GM18505 (cell line): Measurements from ENCODE around the gene ADAMTS2.

ENCODE experiments used
- ATAC-seq: cut with Tn5 transposase; IDR thresholded peaks from one replicate; pipeline ENCODE4 v1.9.1; 2021; ENCODE audit not compliant: unreplicated experiment
- POLR2A ChIP-seq: IDR thresholded peaks from 4 replicates; pipeline ENCODE4 v1.6.1; 2011; ENCODE audit warnings: borderline replicate concordance; ENCODE audit not compliant: insufficient read depth, insufficient read length; ENCODE audit errors: extremely low read depth

ADAMTS2 gene

DNA sequence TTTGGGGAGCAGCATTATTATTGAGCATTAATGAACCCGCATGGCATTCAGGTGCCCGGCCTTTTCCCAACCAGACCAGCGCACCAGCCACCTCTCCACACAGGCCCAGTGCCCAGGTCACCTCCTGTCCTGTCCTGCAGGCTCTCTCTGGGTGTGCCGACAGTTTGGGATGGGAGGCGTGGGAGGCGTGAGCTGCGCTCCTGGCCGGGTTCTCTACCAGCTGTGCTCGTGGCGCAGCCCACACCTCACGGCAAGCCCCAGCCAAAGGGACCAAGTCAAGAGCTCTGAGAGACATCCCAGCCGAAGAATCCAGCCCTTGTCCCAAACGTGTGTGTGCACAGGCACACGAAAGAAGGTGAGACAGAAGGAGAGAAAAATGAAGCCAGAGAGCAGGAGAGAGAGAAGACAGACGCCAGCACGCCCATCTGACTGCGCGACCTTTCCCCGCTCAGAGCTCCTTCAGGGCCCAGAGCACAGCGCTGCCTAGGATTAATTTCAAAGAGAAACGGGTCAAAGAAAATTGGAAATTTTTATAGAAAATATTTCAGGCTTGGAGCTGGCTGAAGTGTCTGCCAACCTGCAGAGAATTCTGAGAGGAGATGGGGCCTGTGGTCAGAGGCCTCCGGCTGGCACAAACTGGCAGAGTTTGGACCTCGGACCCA lies 81.7 kb downstream of the ADAMTS2 start:
- no peak for TF ChIP-seq POLR2A
- no peak for ATAC-seq

DNA sequence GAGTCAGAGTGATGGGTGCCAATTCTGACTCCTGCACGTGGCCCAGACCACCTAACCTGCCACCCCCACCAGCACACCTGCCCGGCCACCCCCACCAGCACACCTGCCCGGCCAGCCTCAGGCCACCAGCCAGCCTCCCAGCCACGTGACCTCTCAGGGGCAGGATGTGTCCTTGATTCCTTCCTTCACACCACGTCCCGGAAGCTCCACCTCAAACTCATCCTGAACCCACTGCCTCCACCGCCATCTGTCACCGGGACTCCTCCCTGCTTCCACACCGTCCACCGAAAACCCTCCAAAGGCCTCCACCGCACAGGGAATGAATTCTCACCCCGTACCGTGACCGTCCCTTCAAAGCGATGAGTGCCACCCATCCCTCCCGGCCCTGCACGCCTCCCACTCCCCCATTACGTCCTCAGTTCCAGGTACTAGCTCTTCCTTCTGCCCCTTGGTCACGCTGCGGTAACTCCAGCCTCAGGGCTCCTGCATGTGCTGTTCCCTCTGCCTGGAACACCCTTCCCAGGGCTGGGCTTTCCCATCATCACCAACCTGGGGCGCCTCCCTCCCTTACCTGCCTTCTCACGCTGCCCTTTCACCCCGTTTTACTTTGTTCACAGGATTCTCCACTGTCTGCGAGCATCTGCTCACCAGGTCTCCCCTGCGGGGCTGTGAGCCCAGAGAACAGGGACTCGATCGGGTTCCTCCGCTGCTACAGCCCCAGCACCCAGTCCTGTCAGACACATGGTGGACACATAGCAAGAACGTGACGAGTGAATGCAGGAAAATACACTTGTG lies 82.9 kb downstream of the ADAMTS2 start:
- ATAC-seq = no peak
- no peak for TF ChIP-seq POLR2A

DNA sequence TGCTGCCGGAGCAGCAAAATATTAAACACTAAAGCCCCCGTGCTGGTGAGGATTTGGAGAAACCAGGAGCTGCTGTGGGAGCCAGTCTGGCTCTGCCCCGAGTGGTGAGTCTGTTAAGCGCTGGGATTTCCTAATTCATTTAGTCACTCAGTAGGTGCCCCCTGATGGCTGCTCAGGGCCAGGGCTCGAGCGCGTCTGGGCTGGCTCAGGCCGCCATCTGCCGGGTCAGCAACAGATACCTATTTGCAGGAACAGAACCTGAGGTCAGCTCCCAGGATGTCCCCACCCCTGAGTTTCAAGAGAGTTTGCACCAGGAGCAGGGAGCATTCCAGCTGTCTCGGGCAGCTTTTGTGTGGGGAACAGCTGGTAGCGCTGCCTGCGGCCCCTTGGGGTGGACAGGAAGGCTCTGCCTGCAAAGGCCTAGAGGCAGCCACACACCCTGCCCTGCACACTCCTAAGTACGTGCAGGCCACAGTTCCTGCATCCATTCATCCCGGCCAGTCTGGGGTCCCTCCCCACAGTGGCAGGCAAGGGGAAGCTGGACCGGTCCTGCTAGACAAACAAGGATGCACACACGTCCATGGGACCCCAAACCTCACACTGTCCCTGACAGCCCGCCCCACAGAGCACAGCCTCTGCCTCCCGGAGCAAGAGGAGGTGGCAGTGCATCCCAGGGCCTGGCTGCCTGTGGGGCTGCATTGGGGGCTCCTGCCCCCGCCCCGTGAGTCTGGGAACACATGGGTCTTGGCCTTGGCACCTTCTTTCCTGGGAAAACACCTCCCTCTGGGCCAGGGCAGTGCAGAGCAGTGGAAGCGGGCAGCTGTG lies 83.7 kb downstream of the ADAMTS2 start:
- TF ChIP-seq POLR2A = no peak
- ATAC-seq = no peak

- TF ChIP-seq POLR2A = no peak
- no peak for ATAC-seq
Observed at GRCh38 chr5:179260324-179261070, 84.8 kb downstream of the ADAMTS2 start.

GRCh38 chr5:179259731-179260323 lies 85.4 kb downstream of the ADAMTS2 start:
- TF ChIP-seq POLR2A = no peak

GRCh38 chr5:179258922-179259730 lies 86.1 kb downstream of the ADAMTS2 start:
- TF ChIP-seq POLR2A = no peak
- ATAC-seq = no peak

More at GRCh38 chr5:179259731-179260323, 85.4 kb downstream of the ADAMTS2 start:
- no peak for ATAC-seq

DNA sequence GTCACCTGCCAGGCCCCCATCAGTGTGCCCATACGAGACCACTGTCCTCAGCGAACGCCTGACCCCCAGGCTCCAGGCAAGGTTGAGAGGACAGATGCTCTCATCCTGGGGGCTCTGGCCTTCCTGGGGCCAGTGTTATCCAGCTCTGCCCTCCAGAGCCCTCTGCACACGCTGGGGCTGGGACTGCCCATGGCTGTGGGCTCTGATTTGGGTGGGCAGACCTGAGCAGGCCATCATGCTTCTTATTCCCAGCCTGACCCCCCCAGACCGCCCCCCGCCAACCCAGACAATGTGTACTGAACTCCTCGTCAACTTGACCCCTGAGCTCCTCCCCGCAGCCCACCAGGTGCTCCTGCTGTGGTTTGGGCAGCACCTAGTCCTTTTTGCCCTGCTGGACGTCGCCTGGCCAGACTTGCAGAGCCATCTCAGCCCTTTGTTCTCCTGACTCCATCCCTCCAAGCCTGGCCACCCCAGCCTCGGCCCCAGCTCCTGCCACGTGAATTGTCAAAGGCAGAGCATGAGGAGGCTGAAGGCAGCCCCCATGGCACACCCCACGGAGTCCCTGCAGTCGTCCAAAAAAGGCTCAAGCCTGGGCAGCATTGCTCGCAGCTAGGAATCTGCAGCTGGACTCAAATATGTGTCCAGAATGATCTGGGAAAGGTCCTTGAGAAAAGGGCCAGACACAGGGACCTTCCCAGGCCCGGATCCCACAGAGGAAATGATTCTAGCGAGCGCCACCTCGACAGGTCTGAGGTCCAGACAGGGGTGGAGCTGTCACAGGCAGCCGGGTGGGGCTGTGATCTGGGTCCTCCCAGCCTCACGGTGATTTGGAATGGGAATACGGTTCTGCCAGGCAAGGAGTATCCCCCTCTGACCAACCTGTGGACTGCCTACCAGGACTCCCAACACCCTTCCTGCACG lies 87.0 kb downstream of the ADAMTS2 start:
- TF ChIP-seq POLR2A = no peak
- no peak for ATAC-seq

DNA sequence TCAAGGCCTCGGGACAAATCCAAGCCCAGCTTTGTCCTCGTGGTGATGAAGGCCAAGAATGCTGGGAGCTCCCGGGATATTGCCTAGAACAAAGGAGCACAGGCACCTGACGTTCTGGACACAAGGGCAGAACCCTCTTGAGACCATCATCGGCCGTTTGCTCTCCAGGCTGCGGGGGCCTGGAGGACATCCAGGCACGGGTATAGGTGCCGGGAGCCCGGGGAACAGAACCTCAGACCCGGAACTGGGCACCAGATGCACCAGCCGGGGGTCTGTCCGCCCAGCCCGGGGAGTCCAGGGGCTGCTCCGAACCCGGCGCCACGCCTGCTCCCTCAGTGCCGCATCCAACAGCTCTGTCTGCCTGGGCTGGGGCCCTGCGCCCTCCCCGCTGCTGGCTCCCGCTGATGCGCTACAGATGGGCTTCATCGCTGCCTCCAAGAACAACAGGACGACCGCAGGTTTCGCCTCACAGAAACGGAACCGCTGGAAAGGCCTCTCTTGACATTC lies 88.0 kb downstream of the ADAMTS2 start:
- TF ChIP-seq POLR2A = no peak

DNA sequence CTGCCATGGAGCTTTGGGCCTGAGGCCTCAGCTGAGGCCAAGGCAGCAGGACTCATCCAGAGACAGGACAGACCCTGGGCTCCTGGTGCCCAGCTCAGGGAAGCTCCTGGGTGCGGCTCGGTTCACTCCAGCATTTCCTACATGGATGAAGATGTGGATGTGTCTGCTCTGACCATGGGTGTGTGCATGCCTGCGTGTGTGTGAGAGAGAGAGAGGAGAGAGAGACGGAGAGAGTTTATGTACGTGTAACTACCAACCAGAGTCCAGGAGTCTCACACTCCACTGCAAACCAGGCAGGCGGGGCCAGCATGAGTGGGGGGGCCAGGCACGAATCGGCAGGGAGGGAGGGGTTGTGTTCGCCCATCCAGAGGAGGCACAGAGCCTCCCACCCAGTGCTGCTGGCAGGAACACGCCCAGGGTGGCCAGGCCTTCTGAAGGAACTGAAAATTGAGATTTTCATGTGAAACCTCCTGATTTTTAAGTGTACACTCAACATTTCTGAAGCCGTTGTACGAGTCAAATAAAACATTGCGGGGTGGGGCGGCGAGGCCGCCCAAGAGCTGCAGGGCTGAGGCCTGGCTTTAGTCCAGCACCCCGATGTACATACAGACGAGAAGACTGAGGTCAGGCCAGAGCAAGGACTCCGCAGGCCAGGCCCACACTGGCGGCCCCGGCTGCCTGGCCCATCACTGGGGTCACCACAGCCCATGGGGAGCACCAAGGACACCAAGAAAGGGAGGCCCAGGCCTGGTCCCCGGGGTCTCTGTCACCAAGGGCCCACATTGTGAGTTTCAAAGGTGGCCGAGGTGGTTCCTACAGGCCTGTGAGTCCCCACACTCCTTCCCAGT lies 88.7 kb downstream of the ADAMTS2 start:
- ATAC-seq = no peak

More for the DNA sequence above, 88.0 kb downstream of the ADAMTS2 start:
- no peak for ATAC-seq

GRCh38 chr5:179255527-179256327 lies 89.5 kb downstream of the ADAMTS2 start:
- ATAC-seq = no peak
- no peak for TF ChIP-seq POLR2A

More for the DNA sequence above, 88.7 kb downstream of the ADAMTS2 start:
- TF ChIP-seq POLR2A = no peak
